ENCODE measurements around the gene GIGYF2.

DNA sequence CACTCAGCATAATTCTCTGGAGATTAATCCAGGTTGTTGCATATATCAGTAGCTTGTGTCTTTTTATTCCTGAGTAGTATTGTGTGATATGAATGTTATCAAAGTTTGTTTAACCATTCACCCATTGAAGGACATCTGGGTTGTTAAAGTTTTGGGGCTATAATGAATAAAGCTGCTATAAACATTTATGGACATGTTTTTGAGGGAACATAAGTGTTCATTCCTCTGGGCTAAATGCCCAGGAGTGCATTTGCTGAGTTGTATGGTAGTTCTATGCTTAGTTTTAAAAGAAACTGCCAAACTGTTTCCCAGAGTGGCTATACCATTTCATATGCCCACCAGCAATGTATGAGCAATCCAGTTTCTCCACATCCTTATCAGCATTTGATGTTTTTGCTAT, 101.1 kb downstream of the GIGYF2 start:
- TF ChIP-seq, protein P1, sequence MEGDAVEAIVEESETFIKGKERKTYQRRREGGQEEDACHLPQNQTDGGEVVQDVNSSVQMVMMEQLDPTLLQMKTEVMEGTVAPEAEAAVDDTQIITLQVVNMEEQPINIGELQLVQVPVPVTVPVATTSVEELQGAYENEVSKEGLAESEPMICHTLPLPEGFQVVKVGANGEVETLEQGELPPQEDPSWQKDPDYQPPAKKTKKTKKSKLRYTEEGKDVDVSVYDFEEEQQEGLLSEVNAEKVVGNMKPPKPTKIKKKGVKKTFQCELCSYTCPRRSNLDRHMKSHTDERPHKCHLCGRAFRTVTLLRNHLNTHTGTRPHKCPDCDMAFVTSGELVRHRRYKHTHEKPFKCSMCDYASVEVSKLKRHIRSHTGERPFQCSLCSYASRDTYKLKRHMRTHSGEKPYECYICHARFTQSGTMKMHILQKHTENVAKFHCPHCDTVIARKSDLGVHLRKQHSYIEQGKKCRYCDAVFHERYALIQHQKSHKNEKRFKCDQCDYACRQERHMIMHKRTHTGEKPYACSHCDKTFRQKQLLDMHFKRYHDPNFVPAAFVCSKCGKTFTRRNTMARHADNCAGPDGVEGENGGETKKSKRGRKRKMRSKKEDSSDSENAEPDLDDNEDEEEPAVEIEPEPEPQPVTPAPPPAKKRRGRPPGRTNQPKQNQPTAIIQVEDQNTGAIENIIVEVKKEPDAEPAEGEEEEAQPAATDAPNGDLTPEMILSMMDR (IDR thresholded peaks at IDR 0.05; ENCODE audit: low read depth, low read length): no peak
- TF ChIP-seq POLR2A (IDR thresholded peaks at IDR 0.05; ENCODE audit: extremely low read depth, insufficient read length) (no peak), MYC (IDR thresholded peaks at IDR 0.05; ENCODE audit: low read depth, low read length) (no peak)
- TF ChIP-seq, protein P2, sequence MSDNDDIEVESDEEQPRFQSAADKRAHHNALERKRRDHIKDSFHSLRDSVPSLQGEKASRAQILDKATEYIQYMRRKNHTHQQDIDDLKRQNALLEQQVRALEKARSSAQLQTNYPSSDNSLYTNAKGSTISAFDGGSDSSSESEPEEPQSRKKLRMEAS (IDR thresholded peaks at IDR 0.05; ENCODE audit: low read depth, low read length): no peak

Data from NB4 (cell line).